Calu3 (cell line): ENCODE results near the gene SMAD3. TPM values are rescaled to one million over a fixed set of nuclear protein-coding genes. Genes with fewer than 3 reads are reported as not detected.

Experiments used
- BruUV-seq: library from RNA; stranded (reverse); fragments of 400-500 nt; replicated peaks from 2 replicates; lab custom pipeline; 2021; lab: Mats Ljungman, UMichigan
- CTCF ChIA-PET: fragments of 300-600 bp; sonication (Branson Sonifier 250); formaldehyde crosslinking; loops from one replicate; lab custom pipeline; 2022; ENCODE audit warnings: antibody characterized with exemption; lab: Charles Lee
- DNase-seq: peaks from one replicate; pipeline ENCODE4 v3.0.0; 2022
- H3K27ac Mint-ChIP-seq: one replicate; pipeline ENCODE4 v1.8.0; 2022; ENCODE audit warnings: mixed read lengths; ENCODE audit not compliant: unreplicated experiment
- H3K27me3 Mint-ChIP-seq: one replicate; pipeline ENCODE4 v1.8.0; 2022; ENCODE audit warnings: mixed read lengths; ENCODE audit not compliant: unreplicated experiment
- H3K36me3 Mint-ChIP-seq: one replicate; pipeline ENCODE4 v1.8.0; 2022; ENCODE audit warnings: mild to moderate bottlenecking, moderate library complexity, mixed read lengths; ENCODE audit not compliant: insufficient read depth, unreplicated experiment
- H3K4me1 Mint-ChIP-seq: one replicate; pipeline ENCODE4 v1.8.0; 2022; ENCODE audit warnings: mild to moderate bottlenecking, low read depth, mixed read lengths; ENCODE audit not compliant: unreplicated experiment
- H3K4me3 Mint-ChIP-seq: one replicate; pipeline ENCODE4 v1.8.0; 2022; ENCODE audit warnings: mild to moderate bottlenecking, low read depth, moderate library complexity, mixed read lengths; ENCODE audit not compliant: unreplicated experiment
- H3K9me3 Mint-ChIP-seq: one replicate; pipeline ENCODE4 v1.8.0; 2022; ENCODE audit warnings: low read depth, mixed read lengths; ENCODE audit not compliant: unreplicated experiment
- CTCF ChIP-seq: fragments of 200-600 bp; IDR thresholded peaks from one replicate; pipeline ENCODE4 v1.8.0; 2022; ENCODE audit warnings: antibody characterized with exemption; ENCODE audit not compliant: unreplicated experiment
- intact Hi-C: fragments of 100-400 bp; cut with micrococcal nuclease; formaldehyde crosslinking; loops from one replicate; pipeline ENCODE4 v1.10.0; 2022; ENCODE audit not compliant: unreplicated experiment
- total RNA-seq: library from RNA; stranded (reverse); gene quantifications from 2 replicates; pipeline ENCODE4 v1.2.3, GENCODE V29; 2022

SMAD3 gene
- total RNA-seq, 1 experiment from 2014 or later: 121 TPM

GRCh38 chr15:67212684-67213367, 147.4 kb downstream of the SMAD3 start:
- Mint-ChIP-seq H3K4me3 (no peak overlapping the region), H3K27ac (no peak overlapping the region), H3K36me3 (peaks cover 13% of the 10 kb centered on the region), H3K27me3 (no peaks in the 10 kb centered on the region), H3K4me1 (no peaks in the 10 kb centered on the region), H3K9me3 (no peaks in the 10 kb centered on the region)
- intact Hi-C loops: no loop called here
- CTCF ChIA-PET: no interaction called here
- BruUV-seq: no TSS peak
- no peak for DNase-seq
- no peak for TF ChIP-seq CTCF

- no peak overlapping the region for H3K4me3 Mint-ChIP-seq
Measured at GRCh38 chr15:67215102-67215501, 149.7 kb downstream of the SMAD3 start.

GRCh38 chr15:67216859-67217258, 151.5 kb downstream of the SMAD3 start:
- no TSS peak for BruUV-seq
- Mint-ChIP-seq H3K4me1 (no peaks in the 10 kb centered on the region), H3K27me3 (no peaks in the 10 kb centered on the region), H3K9me3 (no peaks in the 10 kb centered on the region), H3K36me3 (no peaks in the 10 kb centered on the region), H3K4me3 (no peak overlapping the region), H3K27ac (no peak overlapping the region)
- CTCF ChIA-PET: interaction anchor here (0.7 kb wide), 2 partner anchors 12 to 519 kb away, joined by 3 read pairs; no protein-coding TSS in a partner anchor
- no peak for TF ChIP-seq CTCF
- intact Hi-C loops: no loop called here
- no peak for DNase-seq

More at GRCh38 chr15:67215102-67215501, 149.7 kb downstream of the SMAD3 start:
- BruUV-seq: no TSS peak
- Mint-ChIP-seq H3K9me3 (no peaks in the 10 kb centered on the region), H3K27me3 (no peaks in the 10 kb centered on the region), H3K4me1 (no peaks in the 10 kb centered on the region), H3K27ac (no peak overlapping the region), H3K36me3 (peaks cover 4% of the 10 kb centered on the region)
- CTCF ChIA-PET: no interaction called here
- intact Hi-C loops: no loop called here
- TF ChIP-seq CTCF: no peak
- DNase-seq: no peak

GRCh38 chr15:67218428-67218827, 153.0 kb downstream of the SMAD3 start:
- no peak for DNase-seq
- TF ChIP-seq CTCF: no peak
- Mint-ChIP-seq H3K27ac (no peak overlapping the region), H3K9me3 (no peaks in the 10 kb centered on the region), H3K4me3 (no peak overlapping the region), H3K27me3 (no peaks in the 10 kb centered on the region), H3K4me1 (no peaks in the 10 kb centered on the region), H3K36me3 (no peaks in the 10 kb centered on the region)
- CTCF ChIA-PET: no interaction called here
- BruUV-seq: no TSS peak
- intact Hi-C loops: no loop called here
